Measurements from ENCODE around the gene NIPA2.

NIPA2 gene

GRCh38 chr15:22916606-22917350 is 78.3 kb downstream of the NIPA2 start:
- no peaks in the 10 kb centered on the region for H3K4me1 Mint-ChIP-seq
- no peak overlapping the region for H3K27ac Mint-ChIP-seq
- DNase-seq (ENCODE audit: low spot score in 2 of 2), result no peak

GRCh38 chr15:22917556-22917955 is 79.1 kb downstream of the NIPA2 start:
- Mint-ChIP-seq H3K4me1 (no peaks in the 10 kb centered on the region), H3K4me3 (no peak overlapping the region), H3K27ac (no peak overlapping the region), H3K36me3 (peaks cover 13% of the 10 kb centered on the region), H3K9me3 (no peaks in the 10 kb centered on the region)
- no peak for DNase-seq (ENCODE audit: low spot score in 2 of 2)
- no peak for ATAC-seq

More at GRCh38 chr15:22916606-22917350, 78.3 kb downstream of the NIPA2 start:
- Mint-ChIP-seq H3K4me3 (no peak overlapping the region), H3K36me3 (peaks cover 18% of the 10 kb centered on the region), H3K9me3 (no peaks in the 10 kb centered on the region)
- no peak for ATAC-seq
